Measurements from ENCODE around the gene CAPN11. TPM values are rescaled to one million over a fixed set of nuclear protein-coding genes. Genes with fewer than 3 reads are reported as not detected.
A peak's percentile ranks its signal among the peaks of the same experiment; 100 is the strongest.

Gene CAPN11
- 2.2 and 4.6 TPM in 2 replicates for total RNA-seq (2011; cell fraction: chromatin; rRNA removed; ENCODE audit: low replicate concordance)
- total RNA-seq (2011; cell fraction: nucleolus; rRNA removed) = 1.8 and 2.5 TPM in 2 replicates
- total RNA-seq (2011; cell fraction: nucleoplasm; rRNA removed) = 1.6 and 1.9 TPM in 2 replicates
- total RNA-seq (2014; rRNA removed) (0.20 and 0.41 TPM in 2 replicates), total RNA-seq (2014; rRNA removed; fragmentation: Illumina TruSeq; extraction: Trizol) (0.13 and 0.18 TPM in 2 replicates), total RNA-seq (2015; rRNA removed; fragmentation: Illumina TruSeq; extraction: Trizol) (0.07 and 0.11 TPM in 2 replicates), total RNA-seq (2021) (0.07 and 0.18 TPM in 2 replicates), polyA plus RNA-seq (2011; rRNA removed) (0.30 and 0.46 TPM in 2 replicates), polyA plus RNA-seq (2014; fragmentation: Illumina TruSeq; extraction: Trizol) (0.15 and 0.19 TPM in 2 replicates), polyA plus RNA-seq (2014; fragmentation: Nextera tagmentation; extraction: Ambion mirVana) (under 1 TPM in 1 of 2 experiments, not detected in 1; 0.03 TPM), polyA plus RNA-seq (2014; rRNA removed) (0.04 and 0.61 TPM in 2 replicates), polyA minus RNA-seq (2011; rRNA and poly(A)+ RNA removed) (0.24 and 0.25 TPM in 2 replicates), Bru-seq, nascent RNA (percentile 20 among the genes with signal in this experiment), BruChase-seq, experiment 1, labeled RNA remaining after a 2-hour chase (percentile 11 among the genes with signal in this experiment), BruChase-seq, experiment 2, labeled RNA remaining after a 6-hour chase (percentile 4 among the genes with signal in this experiment)
- polyA plus RNA-seq (2011; cell fraction: cytosol; rRNA removed) = 0.15 and 0.57 TPM in 2 replicates
- 3.4 and 5.7 TPM in 2 replicates for polyA plus RNA-seq (2011; cell fraction: nucleus; rRNA removed)
- 0.35 and 1.5 TPM in 2 replicates for polyA plus RNA-seq (2012)
- polyA minus RNA-seq (2011; cell fraction: cytosol; rRNA and poly(A)+ RNA removed) = 0.48 TPM in 1 of 2 replicates, not detected in the other
- polyA minus RNA-seq (2011; cell fraction: nucleus; rRNA and poly(A)+ RNA removed) = 0.67 and 0.81 TPM in 2 replicates
- long read RNA-seq, experiment 1, partial matches to known transcripts = 0 of 1 reads
- long read RNA-seq, experiment 1, other reads (novel, unspliced or antisense) = 1 of 1 reads
- long read RNA-seq, experiment 2, partial matches to known transcripts = 0 of 1 reads
- long read RNA-seq, experiment 2, other reads (novel, unspliced or antisense) = 1 of 1 reads
- long read RNA-seq, experiment 3 = 0 reads

- TF ChIP-seq TBP (optimal IDR thresholded peaks at IDR 0.05; ENCODE audit: low read depth, low read length) = no peak
- TF ChIP-seq ZNF316 (IDR thresholded peaks at IDR 0.05) = peak; percentile 68
- CTCF ChIA-PET (ENCODE audit: low intra/inter-chr PET ratio) = no interaction called here
- H3K27ac ChIP-seq (ENCODE audit: extremely low read depth, low read depth, low read length) = no peak within 1 kb of the TSS
- no peak within 1 kb of the TSS for H3K4me3 ChIP-seq
- no peak for ATAC-seq
- H3K4me1 ChIP-seq (replicated peaks in 1 of 2; ENCODE audit: control insufficient read depth in 2 of 2, insufficient read depth in 2 of 2, low read length in 2 of 2) = peaks cover 3 to 21% of the 10 kb centered on the region in 2 experiments; a peak in 3 of 5 replicates
- H3K79me2 ChIP-seq (ENCODE audit: control insufficient read depth, insufficient read depth, low read length) = no peaks in the 10 kb centered on the region
- peaks cover 3 to 6% of the 10 kb centered on the region in 2 experiments; a peak in 2 of 5 replicates for H3K27me3 ChIP-seq (ENCODE audit: control insufficient read depth in 2 of 2, insufficient read depth in 2 of 2, low read length in 2 of 2)
- no peak for DNase-seq (ENCODE audit: extremely low read depth in 1 of 4, low spot score in 3 of 4)
- H3K9ac ChIP-seq (ENCODE audit: insufficient read depth in 1 of 2, low read depth in 2 of 2, low read length in 2 of 2) = no peak within 1 kb of the TSS
- peaks cover 7% of the 10 kb centered on the region; the same call in 1 of the 3 replicates for H3K36me3 ChIP-seq (ENCODE audit: control insufficient read depth, insufficient read depth, low read length)
- H3K9me3 ChIP-seq (replicated peaks; ENCODE audit: control insufficient read depth, insufficient read depth, low read depth, low read length) = no peaks in the 10 kb centered on the region
- in situ Hi-C loops (cut with MboI) = no loop called here
- BruUV-seq (replicated peaks) = no TSS peak
- no peak within 1 kb of the TSS for H2AFZ ChIP-seq (ENCODE audit: low read depth, low read length)
- no peak for FAIRE-seq
- H3K9me1 ChIP-seq (ENCODE audit: control insufficient read depth, insufficient read depth, low read length) = no peaks in the 10 kb centered on the region
- no peaks in the 10 kb centered on the region for H4K20me1 ChIP-seq (replicated peaks; ENCODE audit: control insufficient read depth, insufficient read depth, low read length)
- intact Hi-C loops (cut with micrococcal nuclease) = no loop called here
- H3K4me2 ChIP-seq (ENCODE audit: insufficient read depth, low read length) = no peak within 1 kb of the TSS
- WGBS (ENCODE audit: insufficient coverage, low coverage, missing lambda C conversion rate) = 39% methylated on average over 5 of the region's 5 CpGs
- POLR2A ChIA-PET = interaction anchor here (0.8 to 2.4 kb wide), 6 partner anchors 9 to 88 kb away, joined by 3 to 6 read pairs (median 3); partner anchors contain the start of gene HSP90AB1
Measured at GRCh38 chr6:44158770-44159228, at the start of gene CAPN11. TSS of gene CAPN11 (plus strand) at chr6:44158820. CDS start at chr6:44158849, 29 bp downstream.

All from K562 (cell line).